HCT116 (cell line): ENCODE measurements around the gene PCDHGA1.

Experiments
- EZH2 ChIP-seq: fragments of 200-600 bp; sonication (generic); IDR thresholded peaks from 2 replicates; pipeline ENCODE4 v1.6.1; 2017; ENCODE audit warnings: antibody characterized with exemption, mixed run types
- POLR2A ChIP-seq: IDR thresholded peaks from 2 replicates; pipeline ENCODE4 v1.7.0; 2011; ENCODE audit warnings: borderline replicate concordance; ENCODE audit not compliant: insufficient read depth, insufficient read length; ENCODE audit errors: extremely low read depth
- YY1 ChIP-seq: IDR thresholded peaks from 2 replicates; pipeline ENCODE4 v1.6.1; 2011; ENCODE audit warnings: low read length, low read depth, moderate library complexity, mild to moderate bottlenecking; ENCODE audit not compliant: insufficient replicate concordance; ENCODE audit errors: extremely low read depth
- ZNF274 ChIP-seq: fragments of 200-500 bp; sonication (Bioruptor generic); IDR thresholded peaks from 2 replicates; pipeline ENCODE4 v1.6.1; 2014; ENCODE audit warnings: mild to moderate bottlenecking, low read depth, low read length, inconsistent platforms
- TF ChIP-seq, protein P1 (sequence below), 3 experiments: fragments of 200-600 bp in 1 of 3; sonication (generic) in 1 of 3; IDR thresholded peaks in 2 of 3; conservative IDR thresholded peaks in 1 of 3; 2 replicates each; pipeline ENCODE4 v1.5.1; 2012 to 2017; ENCODE audit warnings: low read depth in 2 of 3, low read length in 2 of 3, antibody characterized with exemption in 1 of 3, borderline replicate concordance in 1 of 3, control low read depth in 1 of 3, mild to moderate bottlenecking in 1 of 3, mixed read lengths in 1 of 3, mixed run types in 1 of 3, moderate library complexity in 1 of 3; ENCODE audit not compliant: insufficient read depth in 1 of 3

DNA sequence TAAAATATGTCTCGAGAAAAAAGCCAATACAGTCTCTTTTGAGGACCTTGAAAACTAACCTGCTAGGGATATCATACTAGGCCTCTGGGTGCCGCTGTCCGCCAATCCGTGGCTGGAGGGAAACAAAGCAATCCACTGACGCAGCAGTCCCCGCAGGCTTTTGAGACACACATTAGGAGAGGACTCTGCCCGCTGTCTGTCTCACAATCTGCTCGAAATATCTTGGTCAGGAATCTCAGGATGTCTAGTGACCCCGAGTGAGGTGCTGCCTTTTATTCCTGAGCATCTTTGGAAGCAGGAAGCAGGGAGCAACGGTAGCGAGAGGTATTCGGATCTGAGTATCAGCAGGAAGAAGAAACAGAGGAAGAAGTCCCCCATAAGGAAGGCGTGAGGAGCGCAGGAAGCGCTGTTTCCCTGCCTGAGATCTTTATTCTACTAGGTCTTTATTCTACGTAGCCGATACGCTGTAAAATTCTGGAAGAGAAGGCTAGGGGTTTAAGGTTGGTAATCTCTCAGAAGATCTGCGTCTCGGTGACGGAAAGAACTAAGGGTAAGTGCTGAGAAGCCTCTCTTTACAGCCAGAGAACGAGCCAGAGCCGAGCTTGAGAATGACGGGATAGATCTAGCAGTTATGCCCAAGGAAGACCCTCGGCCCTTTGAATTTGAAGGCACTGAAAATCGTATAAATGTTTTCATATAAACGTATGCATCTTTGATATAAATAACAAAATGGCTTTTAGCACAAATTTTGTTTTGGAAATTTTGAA, 4.0 kb upstream of the PCDHGA1 start:
- TF ChIP-seq ZNF274 (no peak), POLR2A (no peak), EZH2 (no peak), YY1 (no peak)
- TF ChIP-seq, protein P1, sequence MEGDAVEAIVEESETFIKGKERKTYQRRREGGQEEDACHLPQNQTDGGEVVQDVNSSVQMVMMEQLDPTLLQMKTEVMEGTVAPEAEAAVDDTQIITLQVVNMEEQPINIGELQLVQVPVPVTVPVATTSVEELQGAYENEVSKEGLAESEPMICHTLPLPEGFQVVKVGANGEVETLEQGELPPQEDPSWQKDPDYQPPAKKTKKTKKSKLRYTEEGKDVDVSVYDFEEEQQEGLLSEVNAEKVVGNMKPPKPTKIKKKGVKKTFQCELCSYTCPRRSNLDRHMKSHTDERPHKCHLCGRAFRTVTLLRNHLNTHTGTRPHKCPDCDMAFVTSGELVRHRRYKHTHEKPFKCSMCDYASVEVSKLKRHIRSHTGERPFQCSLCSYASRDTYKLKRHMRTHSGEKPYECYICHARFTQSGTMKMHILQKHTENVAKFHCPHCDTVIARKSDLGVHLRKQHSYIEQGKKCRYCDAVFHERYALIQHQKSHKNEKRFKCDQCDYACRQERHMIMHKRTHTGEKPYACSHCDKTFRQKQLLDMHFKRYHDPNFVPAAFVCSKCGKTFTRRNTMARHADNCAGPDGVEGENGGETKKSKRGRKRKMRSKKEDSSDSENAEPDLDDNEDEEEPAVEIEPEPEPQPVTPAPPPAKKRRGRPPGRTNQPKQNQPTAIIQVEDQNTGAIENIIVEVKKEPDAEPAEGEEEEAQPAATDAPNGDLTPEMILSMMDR (IDR thresholded peaks at IDR 0.05 in 2 of 3, conservative IDR thresholded peaks at IDR 0.05 in 1 of 3; ENCODE audit: borderline replicate concordance in 1 of 3, insufficient read depth in 1 of 3, low read depth in 2 of 3, low read length in 2 of 3), result no peak
